HEK293 (cell line): Measurements from ENCODE around the gene CDH23.

Source experiments
- EGR2 ChIP-seq: fragments of 450-650 bp; formaldehyde crosslinking; IDR thresholded peaks from 2 replicates; pipeline ENCODE4 v1.5.1; 2016; ENCODE audit warnings: low read depth, missing biosample characterization, missing genetic modification characterization
- MYNN ChIP-seq: fragments of 450-650 bp; formaldehyde crosslinking; IDR thresholded peaks from 2 replicates; pipeline ENCODE4 v1.5.1; 2016; ENCODE audit warnings: missing biosample characterization, missing genetic modification characterization, borderline replicate concordance
- RBAK ChIP-seq: fragments of 450-650 bp; formaldehyde crosslinking; IDR thresholded peaks from 2 replicates; pipeline ENCODE4 v1.5.1; 2016; ENCODE audit warnings: missing biosample characterization, missing genetic modification characterization
- ZBTB17 ChIP-seq: fragments of 450-650 bp; formaldehyde crosslinking; IDR thresholded peaks from 2 replicates; pipeline ENCODE4 v1.5.1; 2016; ENCODE audit warnings: missing biosample characterization, missing genetic modification characterization
- ZFP3 ChIP-seq: fragments of 450-650 bp; formaldehyde crosslinking; IDR thresholded peaks from 2 replicates; pipeline ENCODE4 v1.5.1; 2016; ENCODE audit warnings: low read depth, missing biosample characterization, missing genetic modification characterization
- ZNF292 ChIP-seq: fragments of 450-650 bp; formaldehyde crosslinking; IDR thresholded peaks from 2 replicates; pipeline ENCODE4 v1.5.1; 2016; ENCODE audit warnings: low read depth, missing biosample characterization, missing genetic modification characterization, borderline replicate concordance
- ZNF335 ChIP-seq: fragments of 450-650 bp; formaldehyde crosslinking; conservative IDR thresholded peaks from 2 replicates; pipeline ENCODE4 v1.5.1; 2016; ENCODE audit warnings: missing biosample characterization, missing genetic modification characterization
- ZSCAN16 ChIP-seq: fragments of 450-650 bp; formaldehyde crosslinking; IDR thresholded peaks from 2 replicates; pipeline ENCODE4 v1.5.1; 2016; ENCODE audit warnings: missing biosample characterization, missing genetic modification characterization
- TF ChIP-seq, protein P1 (sequence below): fragments of 450-650 bp; formaldehyde crosslinking; IDR thresholded peaks from 2 replicates; pipeline ENCODE4 v1.5.1; 2016; ENCODE audit warnings: missing biosample characterization, missing genetic modification characterization
- TF ChIP-seq, protein P2 (sequence below): fragments of 450-650 bp; formaldehyde crosslinking; IDR thresholded peaks from 2 replicates; pipeline ENCODE4 v1.5.1; 2016; ENCODE audit warnings: missing biosample characterization, missing genetic modification characterization
- TF ChIP-seq, protein P3 (sequence below): fragments of 450-650 bp; formaldehyde crosslinking; IDR thresholded peaks from 2 replicates; pipeline ENCODE4 v1.5.1; 2016; ENCODE audit warnings: missing biosample characterization, missing genetic modification characterization
- TF ChIP-seq, protein P4 (sequence below): fragments of 450-650 bp; formaldehyde crosslinking; IDR thresholded peaks from 2 replicates; pipeline ENCODE4 v1.5.1; 2016; ENCODE audit warnings: missing biosample characterization, missing genetic modification characterization
- TF ChIP-seq, protein P5 (sequence below): fragments of 450-650 bp; formaldehyde crosslinking; IDR thresholded peaks from 2 replicates; pipeline ENCODE4 v1.5.1; 2016; ENCODE audit warnings: missing biosample characterization, missing genetic modification characterization

DNA sequence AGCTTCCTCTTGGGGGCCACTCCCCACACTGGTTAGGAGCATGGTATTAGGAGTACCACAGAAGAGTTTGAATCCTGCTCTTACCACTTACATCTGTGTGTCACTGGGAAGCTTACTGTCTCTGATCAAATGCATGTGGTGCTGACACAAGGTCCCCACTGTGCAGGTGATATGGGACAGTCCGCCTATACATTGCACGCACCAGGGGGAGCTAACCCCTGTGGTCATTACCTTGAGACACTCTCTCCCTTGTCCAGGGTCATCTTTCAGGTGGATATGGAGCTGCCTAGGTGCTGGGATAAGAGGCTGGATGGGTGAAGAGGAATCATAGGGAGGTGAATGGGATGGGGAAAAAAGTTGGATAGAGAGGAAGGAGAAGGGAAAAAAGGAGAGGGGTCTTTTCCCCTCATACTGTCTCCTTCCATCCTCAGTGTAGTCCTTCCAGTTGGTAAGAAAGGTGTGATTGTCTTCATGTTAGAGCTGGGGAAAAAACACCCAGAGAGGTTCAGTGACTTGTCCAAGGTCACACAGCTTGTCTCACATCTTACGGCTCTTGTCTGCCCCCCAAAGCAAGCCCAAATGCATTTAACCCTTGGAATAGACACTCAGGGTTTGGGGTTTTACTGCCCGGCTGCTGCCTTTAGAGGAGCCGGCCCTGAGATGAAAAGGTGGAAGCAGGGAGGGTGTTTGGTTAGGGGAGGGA lies 125.9 kb downstream of the CDH23 start:
- TF ChIP-seq, protein P1, sequence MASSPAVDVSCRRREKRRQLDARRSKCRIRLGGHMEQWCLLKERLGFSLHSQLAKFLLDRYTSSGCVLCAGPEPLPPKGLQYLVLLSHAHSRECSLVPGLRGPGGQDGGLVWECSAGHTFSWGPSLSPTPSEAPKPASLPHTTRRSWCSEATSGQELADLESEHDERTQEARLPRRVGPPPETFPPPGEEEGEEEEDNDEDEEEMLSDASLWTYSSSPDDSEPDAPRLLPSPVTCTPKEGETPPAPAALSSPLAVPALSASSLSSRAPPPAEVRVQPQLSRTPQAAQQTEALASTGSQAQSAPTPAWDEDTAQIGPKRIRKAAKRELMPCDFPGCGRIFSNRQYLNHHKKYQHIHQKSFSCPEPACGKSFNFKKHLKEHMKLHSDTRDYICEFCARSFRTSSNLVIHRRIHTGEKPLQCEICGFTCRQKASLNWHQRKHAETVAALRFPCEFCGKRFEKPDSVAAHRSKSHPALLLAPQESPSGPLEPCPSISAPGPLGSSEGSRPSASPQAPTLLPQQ (tag by site-specific recombination) = no peak
- TF ChIP-seq, protein P2, sequence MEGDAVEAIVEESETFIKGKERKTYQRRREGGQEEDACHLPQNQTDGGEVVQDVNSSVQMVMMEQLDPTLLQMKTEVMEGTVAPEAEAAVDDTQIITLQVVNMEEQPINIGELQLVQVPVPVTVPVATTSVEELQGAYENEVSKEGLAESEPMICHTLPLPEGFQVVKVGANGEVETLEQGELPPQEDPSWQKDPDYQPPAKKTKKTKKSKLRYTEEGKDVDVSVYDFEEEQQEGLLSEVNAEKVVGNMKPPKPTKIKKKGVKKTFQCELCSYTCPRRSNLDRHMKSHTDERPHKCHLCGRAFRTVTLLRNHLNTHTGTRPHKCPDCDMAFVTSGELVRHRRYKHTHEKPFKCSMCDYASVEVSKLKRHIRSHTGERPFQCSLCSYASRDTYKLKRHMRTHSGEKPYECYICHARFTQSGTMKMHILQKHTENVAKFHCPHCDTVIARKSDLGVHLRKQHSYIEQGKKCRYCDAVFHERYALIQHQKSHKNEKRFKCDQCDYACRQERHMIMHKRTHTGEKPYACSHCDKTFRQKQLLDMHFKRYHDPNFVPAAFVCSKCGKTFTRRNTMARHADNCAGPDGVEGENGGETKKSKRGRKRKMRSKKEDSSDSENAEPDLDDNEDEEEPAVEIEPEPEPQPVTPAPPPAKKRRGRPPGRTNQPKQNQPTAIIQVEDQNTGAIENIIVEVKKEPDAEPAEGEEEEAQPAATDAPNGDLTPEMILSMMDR = 0 out of 2 replicates have a peak, but pooled peaks have one; percentile 11
- TF ChIP-seq, protein P3, sequence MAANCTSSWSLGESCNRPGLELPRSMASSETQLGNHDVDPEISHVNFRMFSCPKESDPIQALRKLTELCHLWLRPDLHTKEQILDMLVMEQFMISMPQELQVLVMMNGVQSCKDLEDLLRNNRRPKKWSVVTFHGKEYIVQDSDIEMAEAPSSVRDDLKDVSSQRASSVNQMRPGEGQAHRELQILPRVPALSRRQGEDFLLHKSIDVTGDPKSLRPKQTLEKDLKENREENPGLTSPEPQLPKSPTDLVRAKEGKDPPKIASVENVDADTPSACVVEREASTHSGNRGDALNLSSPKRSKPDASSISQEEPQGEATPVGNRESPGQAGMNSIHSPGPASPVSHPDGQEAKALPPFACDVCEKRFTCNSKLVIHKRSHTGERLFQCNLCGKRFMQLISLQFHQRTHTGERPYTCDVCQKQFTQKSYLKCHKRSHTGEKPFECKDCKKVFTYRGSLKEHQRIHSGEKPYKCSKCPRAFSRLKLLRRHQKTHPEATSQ (tag by site-specific recombination) = no peak
- TF ChIP-seq, protein P4, sequence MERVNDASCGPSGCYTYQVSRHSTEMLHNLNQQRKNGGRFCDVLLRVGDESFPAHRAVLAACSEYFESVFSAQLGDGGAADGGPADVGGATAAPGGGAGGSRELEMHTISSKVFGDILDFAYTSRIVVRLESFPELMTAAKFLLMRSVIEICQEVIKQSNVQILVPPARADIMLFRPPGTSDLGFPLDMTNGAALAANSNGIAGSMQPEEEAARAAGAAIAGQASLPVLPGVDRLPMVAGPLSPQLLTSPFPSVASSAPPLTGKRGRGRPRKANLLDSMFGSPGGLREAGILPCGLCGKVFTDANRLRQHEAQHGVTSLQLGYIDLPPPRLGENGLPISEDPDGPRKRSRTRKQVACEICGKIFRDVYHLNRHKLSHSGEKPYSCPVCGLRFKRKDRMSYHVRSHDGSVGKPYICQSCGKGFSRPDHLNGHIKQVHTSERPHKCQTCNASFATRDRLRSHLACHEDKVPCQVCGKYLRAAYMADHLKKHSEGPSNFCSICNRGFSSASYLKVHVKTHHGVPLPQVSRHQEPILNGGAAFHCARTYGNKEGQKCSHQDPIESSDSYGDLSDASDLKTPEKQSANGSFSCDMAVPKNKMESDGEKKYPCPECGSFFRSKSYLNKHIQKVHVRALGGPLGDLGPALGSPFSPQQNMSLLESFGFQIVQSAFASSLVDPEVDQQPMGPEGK = no peak
- TF ChIP-seq ZNF335 (tag by site-specific recombination) (no peak), ZFP3 (tag by site-specific recombination) (no peak), ZNF292 (tag by site-specific recombination) (no peak), MYNN (no peak), ZBTB17 (no peak), ZSCAN16 (tag by site-specific recombination) (no peak), RBAK (tag by site-specific recombination) (no peak), EGR2 (tag by site-specific recombination) (no peak)
- TF ChIP-seq, protein P5, sequence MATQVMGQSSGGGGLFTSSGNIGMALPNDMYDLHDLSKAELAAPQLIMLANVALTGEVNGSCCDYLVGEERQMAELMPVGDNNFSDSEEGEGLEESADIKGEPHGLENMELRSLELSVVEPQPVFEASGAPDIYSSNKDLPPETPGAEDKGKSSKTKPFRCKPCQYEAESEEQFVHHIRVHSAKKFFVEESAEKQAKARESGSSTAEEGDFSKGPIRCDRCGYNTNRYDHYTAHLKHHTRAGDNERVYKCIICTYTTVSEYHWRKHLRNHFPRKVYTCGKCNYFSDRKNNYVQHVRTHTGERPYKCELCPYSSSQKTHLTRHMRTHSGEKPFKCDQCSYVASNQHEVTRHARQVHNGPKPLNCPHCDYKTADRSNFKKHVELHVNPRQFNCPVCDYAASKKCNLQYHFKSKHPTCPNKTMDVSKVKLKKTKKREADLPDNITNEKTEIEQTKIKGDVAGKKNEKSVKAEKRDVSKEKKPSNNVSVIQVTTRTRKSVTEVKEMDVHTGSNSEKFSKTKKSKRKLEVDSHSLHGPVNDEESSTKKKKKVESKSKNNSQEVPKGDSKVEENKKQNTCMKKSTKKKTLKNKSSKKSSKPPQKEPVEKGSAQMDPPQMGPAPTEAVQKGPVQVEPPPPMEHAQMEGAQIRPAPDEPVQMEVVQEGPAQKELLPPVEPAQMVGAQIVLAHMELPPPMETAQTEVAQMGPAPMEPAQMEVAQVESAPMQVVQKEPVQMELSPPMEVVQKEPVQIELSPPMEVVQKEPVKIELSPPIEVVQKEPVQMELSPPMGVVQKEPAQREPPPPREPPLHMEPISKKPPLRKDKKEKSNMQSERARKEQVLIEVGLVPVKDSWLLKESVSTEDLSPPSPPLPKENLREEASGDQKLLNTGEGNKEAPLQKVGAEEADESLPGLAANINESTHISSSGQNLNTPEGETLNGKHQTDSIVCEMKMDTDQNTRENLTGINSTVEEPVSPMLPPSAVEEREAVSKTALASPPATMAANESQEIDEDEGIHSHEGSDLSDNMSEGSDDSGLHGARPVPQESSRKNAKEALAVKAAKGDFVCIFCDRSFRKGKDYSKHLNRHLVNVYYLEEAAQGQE (tag by site-specific recombination) = no peak
